Measurements from ENCODE around the gene KRT79.
A peak's percentile ranks its signal among the peaks of the same experiment; 100 is the strongest.

KRT79 gene

DNA sequence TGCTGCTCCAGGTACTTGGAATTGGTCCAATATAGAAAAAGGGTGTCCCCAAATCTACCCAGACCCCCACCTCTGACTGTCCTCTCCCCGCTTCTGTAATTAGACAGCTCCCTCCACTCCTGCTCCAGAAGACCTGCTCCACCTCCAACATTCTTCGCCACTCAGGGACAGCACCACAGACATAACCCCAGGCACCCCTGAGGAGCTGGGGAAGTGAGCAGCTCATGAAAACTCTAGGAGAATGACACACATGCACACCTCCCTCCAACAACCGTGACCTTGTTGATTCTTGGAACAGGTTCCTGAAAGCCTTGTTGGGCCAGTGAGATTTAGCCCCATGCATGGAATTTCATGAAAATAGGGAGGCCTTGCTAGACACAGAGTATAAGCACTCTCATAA, 28.4 kb downstream of the KRT79 start:
- Histone ChIP-seq H3K4me3 (replicated peaks; ENCODE audit: insufficient read depth, low read length) (no peak overlapping the region), H3K27ac (replicated peaks) (no peak overlapping the region), H3K27me3 (ENCODE audit: insufficient read depth, poor library complexity, severe bottlenecking) (no peaks in the 10 kb centered on the region)
- no peak for DNase-seq (ENCODE audit: low read depth in 1 of 2, low spot score in 1 of 2)
- TF ChIP-seq GABPA (IDR thresholded peaks at IDR 0.05; ENCODE audit: low read depth) (no peak), POLR2AphosphoS5 (IDR thresholded peaks at IDR 0.05; ENCODE audit: low read depth) (no peak), SPI1 (IDR thresholded peaks at IDR 0.05; ENCODE audit: borderline replicate concordance, low read depth) (no peak)
- TF ChIP-seq, protein P1, sequence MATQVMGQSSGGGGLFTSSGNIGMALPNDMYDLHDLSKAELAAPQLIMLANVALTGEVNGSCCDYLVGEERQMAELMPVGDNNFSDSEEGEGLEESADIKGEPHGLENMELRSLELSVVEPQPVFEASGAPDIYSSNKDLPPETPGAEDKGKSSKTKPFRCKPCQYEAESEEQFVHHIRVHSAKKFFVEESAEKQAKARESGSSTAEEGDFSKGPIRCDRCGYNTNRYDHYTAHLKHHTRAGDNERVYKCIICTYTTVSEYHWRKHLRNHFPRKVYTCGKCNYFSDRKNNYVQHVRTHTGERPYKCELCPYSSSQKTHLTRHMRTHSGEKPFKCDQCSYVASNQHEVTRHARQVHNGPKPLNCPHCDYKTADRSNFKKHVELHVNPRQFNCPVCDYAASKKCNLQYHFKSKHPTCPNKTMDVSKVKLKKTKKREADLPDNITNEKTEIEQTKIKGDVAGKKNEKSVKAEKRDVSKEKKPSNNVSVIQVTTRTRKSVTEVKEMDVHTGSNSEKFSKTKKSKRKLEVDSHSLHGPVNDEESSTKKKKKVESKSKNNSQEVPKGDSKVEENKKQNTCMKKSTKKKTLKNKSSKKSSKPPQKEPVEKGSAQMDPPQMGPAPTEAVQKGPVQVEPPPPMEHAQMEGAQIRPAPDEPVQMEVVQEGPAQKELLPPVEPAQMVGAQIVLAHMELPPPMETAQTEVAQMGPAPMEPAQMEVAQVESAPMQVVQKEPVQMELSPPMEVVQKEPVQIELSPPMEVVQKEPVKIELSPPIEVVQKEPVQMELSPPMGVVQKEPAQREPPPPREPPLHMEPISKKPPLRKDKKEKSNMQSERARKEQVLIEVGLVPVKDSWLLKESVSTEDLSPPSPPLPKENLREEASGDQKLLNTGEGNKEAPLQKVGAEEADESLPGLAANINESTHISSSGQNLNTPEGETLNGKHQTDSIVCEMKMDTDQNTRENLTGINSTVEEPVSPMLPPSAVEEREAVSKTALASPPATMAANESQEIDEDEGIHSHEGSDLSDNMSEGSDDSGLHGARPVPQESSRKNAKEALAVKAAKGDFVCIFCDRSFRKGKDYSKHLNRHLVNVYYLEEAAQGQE (IDR thresholded peaks at IDR 0.05; ENCODE audit: insufficient replicate concordance, low read depth) = no peak
- TF ChIP-seq, protein P2, sequence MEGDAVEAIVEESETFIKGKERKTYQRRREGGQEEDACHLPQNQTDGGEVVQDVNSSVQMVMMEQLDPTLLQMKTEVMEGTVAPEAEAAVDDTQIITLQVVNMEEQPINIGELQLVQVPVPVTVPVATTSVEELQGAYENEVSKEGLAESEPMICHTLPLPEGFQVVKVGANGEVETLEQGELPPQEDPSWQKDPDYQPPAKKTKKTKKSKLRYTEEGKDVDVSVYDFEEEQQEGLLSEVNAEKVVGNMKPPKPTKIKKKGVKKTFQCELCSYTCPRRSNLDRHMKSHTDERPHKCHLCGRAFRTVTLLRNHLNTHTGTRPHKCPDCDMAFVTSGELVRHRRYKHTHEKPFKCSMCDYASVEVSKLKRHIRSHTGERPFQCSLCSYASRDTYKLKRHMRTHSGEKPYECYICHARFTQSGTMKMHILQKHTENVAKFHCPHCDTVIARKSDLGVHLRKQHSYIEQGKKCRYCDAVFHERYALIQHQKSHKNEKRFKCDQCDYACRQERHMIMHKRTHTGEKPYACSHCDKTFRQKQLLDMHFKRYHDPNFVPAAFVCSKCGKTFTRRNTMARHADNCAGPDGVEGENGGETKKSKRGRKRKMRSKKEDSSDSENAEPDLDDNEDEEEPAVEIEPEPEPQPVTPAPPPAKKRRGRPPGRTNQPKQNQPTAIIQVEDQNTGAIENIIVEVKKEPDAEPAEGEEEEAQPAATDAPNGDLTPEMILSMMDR (IDR thresholded peaks at IDR 0.05; ENCODE audit: insufficient read depth, low read length) = no peak

DNA sequence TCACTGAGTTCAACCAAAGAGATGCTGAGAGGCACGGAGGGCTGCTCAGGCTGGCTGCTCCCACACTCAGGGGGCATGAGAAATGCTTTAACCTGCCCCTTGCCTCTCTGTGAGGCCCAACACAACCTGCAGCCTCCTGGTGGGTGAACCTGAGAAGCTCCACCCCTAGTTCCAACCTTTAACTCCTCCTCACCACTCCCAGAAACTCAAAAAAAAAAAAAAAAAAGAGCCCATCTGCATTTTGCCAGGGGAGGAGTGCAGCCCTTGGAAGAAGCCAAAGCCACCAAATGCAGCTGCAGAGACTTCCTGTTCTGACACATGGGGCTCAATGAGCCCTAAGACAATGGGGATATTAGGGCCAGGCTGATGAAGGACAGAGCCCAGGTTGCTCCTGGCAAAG, 29.1 kb downstream of the KRT79 start:
- no peak overlapping the region for H3K4me3 ChIP-seq (replicated peaks; ENCODE audit: insufficient read depth, low read length)
- no peak overlapping the region for H3K27ac ChIP-seq (replicated peaks)
- no peak for DNase-seq (ENCODE audit: low read depth in 1 of 2, low spot score in 1 of 2)
- TF ChIP-seq, protein P1 (IDR thresholded peaks at IDR 0.05; ENCODE audit: insufficient replicate concordance, low read depth) = no peak
- TF ChIP-seq POLR2AphosphoS5 (IDR thresholded peaks at IDR 0.05; ENCODE audit: low read depth) (no peak), SPI1 (IDR thresholded peaks at IDR 0.05; ENCODE audit: borderline replicate concordance, low read depth) (peak; percentile 37; the same call in 1 of the 2 replicates), GABPA (IDR thresholded peaks at IDR 0.05; ENCODE audit: low read depth) (no peak)
- TF ChIP-seq, protein P2 (IDR thresholded peaks at IDR 0.05; ENCODE audit: insufficient read depth, low read length) = no peak
- no peaks in the 10 kb centered on the region for H3K27me3 ChIP-seq (ENCODE audit: insufficient read depth, poor library complexity, severe bottlenecking)

DNA sequence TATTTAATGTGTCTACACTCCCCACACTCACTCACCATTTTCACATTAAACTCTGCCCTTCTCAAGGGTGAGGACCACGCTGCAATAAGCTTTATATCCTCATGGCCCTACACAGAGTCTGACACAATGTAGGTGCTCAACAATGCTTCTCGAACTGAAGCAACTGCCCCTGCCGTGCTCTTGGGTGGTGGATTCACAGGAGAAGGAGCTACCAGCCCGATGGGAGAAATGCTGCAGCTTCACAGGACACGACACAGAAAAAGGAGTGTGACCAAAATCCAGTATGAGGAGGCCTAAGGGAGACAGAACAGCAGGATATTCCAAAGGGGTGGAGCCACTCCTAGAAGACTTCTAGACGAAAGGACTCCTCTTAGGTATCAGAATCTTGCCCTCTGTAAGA, 31.7 kb downstream of the KRT79 start:
- no peak overlapping the region for H3K4me3 ChIP-seq (replicated peaks; ENCODE audit: insufficient read depth, low read length)
- H3K27ac ChIP-seq (replicated peaks) = no peak overlapping the region
- H3K27me3 ChIP-seq (ENCODE audit: insufficient read depth, poor library complexity, severe bottlenecking) = no peaks in the 10 kb centered on the region
- DNase-seq (ENCODE audit: low read depth in 1 of 2, low spot score in 1 of 2) = no peak
- no peak for TF ChIP-seq SPI1 (IDR thresholded peaks at IDR 0.05; ENCODE audit: borderline replicate concordance, low read depth)
- TF ChIP-seq POLR2AphosphoS5 (IDR thresholded peaks at IDR 0.05; ENCODE audit: low read depth) = no peak
- TF ChIP-seq, protein P1 (IDR thresholded peaks at IDR 0.05; ENCODE audit: insufficient replicate concordance, low read depth) = no peak
- TF ChIP-seq, protein P2 (IDR thresholded peaks at IDR 0.05; ENCODE audit: insufficient read depth, low read length) = no peak
- TF ChIP-seq GABPA (IDR thresholded peaks at IDR 0.05; ENCODE audit: low read depth) = no peak
